K562 (cell line): Measurements from ENCODE around the gene TTC31. TPM values are rescaled to one million over a fixed set of nuclear protein-coding genes. Genes with fewer than 3 reads are reported as not detected.

Source experiments
- CBFB ChIP-seq: sonication (generic); formaldehyde crosslinking; IDR thresholded peaks from 2 replicates; pipeline ENCODE4 v1.4.0; 2020; ENCODE audit warnings: mild to moderate bottlenecking, missing genetic modification reagents
- CBX3 ChIP-seq, 2 experiments: IDR thresholded peaks; 1 replicate in 1 of 2; 2 replicates in 1 of 2; pipeline ENCODE4 v1.6.1; 2012; ENCODE audit warnings: inconsistent platforms in 2 of 2, low read length in 2 of 2, borderline replicate concordance in 1 of 2, control low read depth in 1 of 2
- E2F3 ChIP-seq: fragments of 250-450 bp; sonication (Bioruptor Pico); IDR thresholded peaks from 2 replicates; pipeline ENCODE4 v1.4.0; 2020; ENCODE audit warnings: mild to moderate bottlenecking
- FOXA3 ChIP-seq, 2 experiments: fragments of 450-650 bp in 1 of 2; sonication (generic) in 1 of 2; formaldehyde crosslinking; IDR thresholded peaks in 1 of 2; conservative IDR thresholded peaks in 1 of 2; 2 replicates each; pipeline versions ENCODE4 v1.4.0 to v1.8.0; 2020 to 2022; ENCODE audit warnings: mild to moderate bottlenecking in 2 of 2, missing genetic modification reagents in 1 of 2
- FOXJ3 ChIP-seq: sonication (generic); formaldehyde crosslinking; IDR thresholded peaks from 2 replicates; pipeline ENCODE4 v1.4.0; 2020; ENCODE audit warnings: mild to moderate bottlenecking, missing genetic modification reagents
- HOXB6 ChIP-seq: fragments of 250-450 bp; sonication (Bioruptor Pico); IDR thresholded peaks from 2 replicates; pipeline ENCODE4 v1.5.1; 2022; ENCODE audit warnings: mild to moderate bottlenecking, borderline replicate concordance
- MAZ ChIP-seq, 2 experiments: fragments of 450-650 bp in 1 of 2; sonication (generic) in 1 of 2; formaldehyde crosslinking; IDR thresholded peaks in 1 of 2; conservative IDR thresholded peaks in 1 of 2; 2 replicates each; pipeline versions ENCODE4 v1.4.0 to v1.5.0; 2020; ENCODE audit warnings: mild to moderate bottlenecking in 1 of 2, missing genetic modification reagents in 1 of 2
- MEF2D ChIP-seq: conservative IDR thresholded peaks from 2 replicates; pipeline ENCODE4 v1.6.1; 2016; ENCODE audit warnings: low read depth, missing genetic modification characterization, missing compliant biosample characterization
- MTF1 ChIP-seq: fragments of 250-450 bp; sonication (Bioruptor Pico); IDR thresholded peaks from 2 replicates; pipeline ENCODE4 v1.9.0; 2021; ENCODE audit warnings: moderate library complexity, mild to moderate bottlenecking, inconsistent platforms, borderline replicate concordance
- RB1 ChIP-seq: fragments of 450-650 bp; IDR thresholded peaks from 2 replicates; pipeline ENCODE4 v1.6.1; 2017; ENCODE audit warnings: low read depth, mild to moderate bottlenecking
- RFX5 ChIP-seq: IDR thresholded peaks from 2 replicates; pipeline ENCODE4 v1.6.1; 2011; ENCODE audit warnings: low read depth, mild to moderate bottlenecking, improper control_type of control experiment, low read length
- SP2 ChIP-seq: IDR thresholded peaks from 2 replicates; pipeline ENCODE4 v1.6.1; 2011; ENCODE audit warnings: mild to moderate bottlenecking, low read depth, low read length, moderate library complexity; ENCODE audit not compliant: poor library complexity, severe bottlenecking; ENCODE audit errors: extremely low read depth
- TRIM24 ChIP-seq, 2 experiments: fragments of 450-650 bp; IDR thresholded peaks; 2 replicates each; pipeline ENCODE4 v1.6.1; 2016
- ZBTB11 ChIP-seq, 3 experiments: fragments of 200-800 bp in 1 of 3; fragments of 250-450 bp in 1 of 3; fragments of 450-650 bp in 1 of 3; sonication (Bioruptor Pico) in 1 of 3; sonication (Bioruptor generic) in 1 of 3; formaldehyde crosslinking in 1 of 3; IDR thresholded peaks; 2 replicates each; pipeline versions ENCODE4 v1.6.1 to v1.8.0; 2016 to 2022; ENCODE audit warnings: mild to moderate bottlenecking in 2 of 3, missing genetic modification characterization in 2 of 3, missing compliant biosample characterization in 1 of 3, moderate library complexity in 1 of 3
- ZC3H11A ChIP-seq: IDR thresholded peaks from 2 replicates; pipeline ENCODE4 v1.6.1; 2012; ENCODE audit warnings: low read depth, low read length, improper control_type of control experiment
- polyA plus RNA-seq, 8 experiments: library from polyadenylated mRNA; depleted of rRNA in 4 of 8; stranded (reverse) in 5 of 8; unstranded in 3 of 8; fragments of >200 nt; fragmentation: Nextera tagmentation in 2 of 8; fragmentation: Illumina TruSeq in 1 of 8; extraction: Ambion mirVana in 2 of 8; extraction: Trizol in 1 of 8; gene quantifications; 2 replicates each; pipeline versions ENCODE4 v1.2.1 to v1.2.3, GENCODE V29; 2011 to 2014; ENCODE audit warnings: inconsistent platforms in 1 of 8, missing spikeins in 1 of 8
- total RNA-seq, 7 experiments: library from RNA; depleted of rRNA in 6 of 7; stranded (reverse); fragments of >200 nt in 6 of 7; fragmentation: Illumina TruSeq in 2 of 7; extraction: Trizol in 2 of 7; gene quantifications; 2 replicates each; pipeline versions ENCODE4 v1.2.1 to v1.2.3, GENCODE V29; 2011 to 2021; ENCODE audit warnings: low replicate concordance in 1 of 7
- TF ChIP-seq, protein P1 (sequence below): fragments of 250-450 bp; sonication (Bioruptor Pico); IDR thresholded peaks from 2 replicates; pipeline ENCODE4 v1.4.0; 2020; ENCODE audit warnings: mild to moderate bottlenecking

Gene TTC31
- total and polyA plus RNA-seq, 9 of the 15 experiments (the other 6 are each of a cell fraction or from before 2014, with no cell fraction given) = 4.7 to 30.5 (median 15.9) TPM

DNA sequence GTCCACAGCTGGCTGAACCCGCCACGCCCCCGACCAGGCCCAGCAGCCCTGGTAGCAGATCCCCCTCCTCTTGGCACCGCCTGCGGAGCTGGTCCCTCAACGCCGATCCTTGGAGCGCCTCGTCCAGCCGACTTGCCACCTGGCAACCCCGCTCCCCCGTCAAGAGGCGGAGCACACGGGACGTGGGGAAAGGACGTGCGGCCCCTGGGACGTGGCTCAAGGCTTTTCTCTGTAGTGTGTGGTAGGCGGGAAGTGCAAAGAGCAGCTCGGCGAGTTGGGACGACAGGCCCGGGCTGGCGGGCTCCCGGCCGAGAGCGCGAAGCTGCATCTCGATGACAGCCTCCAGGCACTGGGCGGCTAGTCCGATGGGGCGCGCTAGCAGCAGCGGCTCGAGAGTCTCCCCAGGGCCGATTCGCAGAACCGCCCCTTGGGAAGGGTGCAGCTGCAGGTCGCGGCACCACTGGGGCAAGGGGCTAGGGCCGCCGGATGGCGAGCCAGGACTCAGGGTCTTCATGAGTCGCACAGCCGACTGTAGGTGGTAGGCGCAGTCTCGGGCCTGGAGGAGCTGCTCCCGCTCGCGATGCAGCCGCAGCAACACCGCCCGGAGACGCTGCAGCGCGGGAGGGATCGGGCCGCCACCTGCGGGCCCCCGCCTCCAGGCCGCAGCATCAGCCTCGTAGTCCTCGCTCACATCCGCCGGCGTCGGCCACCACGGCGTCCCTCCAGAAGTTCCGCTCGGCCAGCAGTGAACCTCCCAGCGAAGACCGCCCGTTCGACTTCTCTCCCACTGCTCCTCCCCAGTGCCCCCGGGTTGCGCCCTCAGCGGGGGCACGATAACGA is 700 bp upstream of the TTC31 start (continued):
- no peak for TF ChIP-seq FOXJ3 (CRISPR knock-in tag)
- TF ChIP-seq ZC3H11A = no peak
- TF ChIP-seq MAZ (CRISPR knock-in tag; conservative IDR thresholded peaks at IDR 0.05 in 1 of 2, IDR thresholded peaks at IDR 0.05 in 1 of 2) = 0 out of 4 replicates have a peak, but pooled peaks of 1 of the 2 experiments have one; percentile 50
- TF ChIP-seq RFX5 = no peak
- TF ChIP-seq MTF1 (CRISPR knock-in tag) = no peak
- TF ChIP-seq, protein P1, sequence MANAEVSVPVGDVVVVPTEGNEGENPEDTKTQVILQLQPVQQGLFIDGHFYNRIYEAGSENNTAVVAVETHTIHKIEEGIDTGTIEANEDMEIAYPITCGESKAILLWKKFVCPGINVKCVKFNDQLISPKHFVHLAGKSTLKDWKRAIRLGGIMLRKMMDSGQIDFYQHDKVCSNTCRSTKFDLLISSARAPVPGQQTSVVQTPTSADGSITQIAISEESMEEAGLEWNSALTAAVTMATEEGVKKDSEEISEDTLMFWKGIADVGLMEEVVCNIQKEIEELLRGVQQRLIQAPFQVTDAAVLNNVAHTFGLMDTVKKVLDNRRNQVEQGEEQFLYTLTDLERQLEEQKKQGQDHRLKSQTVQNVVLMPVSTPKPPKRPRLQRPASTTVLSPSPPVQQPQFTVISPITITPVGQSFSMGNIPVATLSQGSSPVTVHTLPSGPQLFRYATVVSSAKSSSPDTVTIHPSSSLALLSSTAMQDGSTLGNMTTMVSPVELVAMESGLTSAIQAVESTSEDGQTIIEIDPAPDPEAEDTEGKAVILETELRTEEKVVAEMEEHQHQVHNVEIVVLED (CRISPR knock-in tag) = no peak
- TF ChIP-seq CBFB (CRISPR knock-in tag) = no peak
- no peak for TF ChIP-seq HOXB6 (CRISPR knock-in tag)
- peak in 1 of 2 experiments; percentile 5; a peak in 1 of 4 replicates for TF ChIP-seq FOXA3 (CRISPR knock-in tag; conservative IDR thresholded peaks at IDR 0.05 in 1 of 2, IDR thresholded peaks at IDR 0.05 in 1 of 2)
- TF ChIP-seq MEF2D = no peak
- no peak for TF ChIP-seq SP2
- peak in 1 of 3 experiments; percentile 71; a peak in 2 of 6 replicates for TF ChIP-seq ZBTB11 (CRISPR knock-in tag; IDR thresholded peaks at IDR 0.05)
- 0 out of 4 replicates have a peak, but pooled peaks of 1 of the 2 experiments have one; percentile 42 for TF ChIP-seq TRIM24 (IDR thresholded peaks at IDR 0.05)
- no peak for TF ChIP-seq CBX3 (IDR thresholded peaks at IDR 0.05; ENCODE audit: borderline replicate concordance in 1 of 2, low read length in 2 of 2)
- peak; percentile 51 for TF ChIP-seq RB1
- TF ChIP-seq E2F3 (CRISPR knock-in tag) = 0 out of 2 replicates have a peak, but pooled peaks have one; percentile 27
